ENCODE results near the gene NUP205. TPM values are rescaled to one million over a fixed set of nuclear protein-coding genes. Genes with fewer than 3 reads are reported as not detected.
A peak's percentile ranks its signal among the peaks of the same experiment; 100 is the strongest.
"Not testable (repeated sequence)": the region's sequence is repeated elsewhere in the genome, so short reads cannot be mapped to it uniquely, and the experiment has no call there.

NUP205 gene
- total and polyA plus RNA-seq, 2 experiments from 2014 or later: 15.2 to 44.6 TPM

GRCh38 chr7:135620980-135621850 is 63.5 kb downstream of the NUP205 start:
- Histone ChIP-seq H3K27me3 (no peaks in the 10 kb centered on the region), H3K36me3 (replicated peaks; ENCODE audit: insufficient read depth, low read depth) (no peaks in the 10 kb centered on the region), H3K79me2 (no peaks in the 10 kb centered on the region), H3K4me2 (no peak overlapping the region), H3K4me3 (no peak overlapping the region), H3K4me1 (ENCODE audit: insufficient read depth) (no peaks in the 10 kb centered on the region), H3K9me2 (replicated peaks; ENCODE audit: insufficient read depth) (no peaks in the 10 kb centered on the region), H2AFZ (no peak overlapping the region), H3K9me3 (ENCODE audit: low read depth) (no peaks in the 10 kb centered on the region), H3K27ac (no peak overlapping the region), H4K20me1 (ENCODE audit: insufficient read depth, poor library complexity, severe bottlenecking) (no peaks in the 10 kb centered on the region)
- no peak for TF ChIP-seq EZH2phosphoT487 (IDR thresholded peaks at IDR 0.05; ENCODE audit: low read depth, severe bottlenecking, unreplicated experiment)
- TF ChIP-seq CTCF (IDR thresholded peaks at IDR 0.05; ENCODE audit: poor library complexity): peak; percentile 91
- peak; percentile 87 for DNase-seq (ENCODE audit: low spot score)
- 71% methylated on average over 1 of the region's 1 CpG for WGBS (ENCODE audit: low lambda C conversion rate, missing lambda C conversion rate)

- Histone ChIP-seq H3K9me2 (replicated peaks; ENCODE audit: insufficient read depth) (no peaks in the 10 kb centered on the region), H3K79me2 (no peaks in the 10 kb centered on the region), H3K4me2 (peak overlapping the region; percentile 28), H3K9me3 (ENCODE audit: low read depth) (no peaks in the 10 kb centered on the region), H3K27me3 (no peaks in the 10 kb centered on the region), H2AFZ (no peak overlapping the region), H3K4me1 (ENCODE audit: insufficient read depth) (no peaks in the 10 kb centered on the region), H3K27ac (no peak overlapping the region), H3K36me3 (replicated peaks; ENCODE audit: insufficient read depth, low read depth) (no peaks in the 10 kb centered on the region), H4K20me1 (ENCODE audit: insufficient read depth, poor library complexity, severe bottlenecking) (no peaks in the 10 kb centered on the region), H3K4me3 (no peak overlapping the region)
- WGBS (ENCODE audit: low lambda C conversion rate, missing lambda C conversion rate): 93% methylated on average over 7 of the region's 7 CpGs
- no peak for DNase-seq (ENCODE audit: low spot score)
- TF ChIP-seq EZH2phosphoT487 (IDR thresholded peaks at IDR 0.05; ENCODE audit: low read depth, severe bottlenecking, unreplicated experiment) (no peak), EZH2 (IDR thresholded peaks at IDR 0.05; ENCODE audit: borderline replicate concordance) (no peak), CTCF (IDR thresholded peaks at IDR 0.05; ENCODE audit: poor library complexity) (no peak)
Measured at GRCh38 chr7:135634191-135634878, 76.6 kb downstream of the NUP205 start.

- not testable (repeated sequence) for H3K36me3 ChIP-seq (replicated peaks; ENCODE audit: insufficient read depth, low read depth); H2AFZ ChIP-seq; DNase-seq (ENCODE audit: low spot score); H3K4me3 ChIP-seq; H3K79me2 ChIP-seq; H3K4me1 ChIP-seq (ENCODE audit: insufficient read depth); H3K9me2 ChIP-seq (replicated peaks; ENCODE audit: insufficient read depth); H3K27me3 ChIP-seq; H4K20me1 ChIP-seq (ENCODE audit: insufficient read depth, poor library complexity, severe bottlenecking); H3K27ac ChIP-seq; H3K4me2 ChIP-seq; H3K9me3 ChIP-seq (ENCODE audit: low read depth)
Measured at GRCh38 chr7:135639690-135640089, 82.0 kb downstream of the NUP205 start.

- H2AFZ ChIP-seq: no peak overlapping the region
- H3K4me1 ChIP-seq (ENCODE audit: insufficient read depth): no peaks in the 10 kb centered on the region
- no peaks in the 10 kb centered on the region for H4K20me1 ChIP-seq (ENCODE audit: insufficient read depth, poor library complexity, severe bottlenecking)
- no peak overlapping the region for H3K4me3 ChIP-seq
- no peak overlapping the region for H3K27ac ChIP-seq
- H3K4me2 ChIP-seq: no peak overlapping the region
- no peaks in the 10 kb centered on the region for H3K36me3 ChIP-seq (replicated peaks; ENCODE audit: insufficient read depth, low read depth)
- 90% methylated on average over 3 of the region's 3 CpGs for WGBS (ENCODE audit: low lambda C conversion rate, missing lambda C conversion rate)
- H3K27me3 ChIP-seq: no peaks in the 10 kb centered on the region
- H3K79me2 ChIP-seq: no peaks in the 10 kb centered on the region
- TF ChIP-seq EZH2phosphoT487 (IDR thresholded peaks at IDR 0.05; ENCODE audit: low read depth, severe bottlenecking, unreplicated experiment) (no peak), CTCF (IDR thresholded peaks at IDR 0.05; ENCODE audit: poor library complexity) (no peak), EZH2 (IDR thresholded peaks at IDR 0.05; ENCODE audit: borderline replicate concordance) (no peak)
- H3K9me3 ChIP-seq (ENCODE audit: low read depth): no peaks in the 10 kb centered on the region
- no peaks in the 10 kb centered on the region for H3K9me2 ChIP-seq (replicated peaks; ENCODE audit: insufficient read depth)
- no peak for DNase-seq (ENCODE audit: low spot score)
Measured at GRCh38 chr7:135644154-135644553, 86.4 kb downstream of the NUP205 start.

Data from hepatocyte (in vitro differentiated cells).